ENCODE results near the gene WDR13.

The WDR13 gene

GRCh38 chrX:48598614-48599013, 1.3 kb downstream of the WDR13 start:
- H3K36me3 ChIP-seq (ENCODE audit: control insufficient read depth, low read depth, low read length): peaks cover 4% of the 10 kb centered on the region
- peaks cover 11% of the 10 kb centered on the region for H3K9me3 ChIP-seq (ENCODE audit: control insufficient read depth, low read depth, low read length)
- no peak overlapping the region for H3K4me3 ChIP-seq (ENCODE audit: low read length)
- no peak overlapping the region for H3K27ac ChIP-seq (ENCODE audit: low read length)
- no peaks in the 10 kb centered on the region for H3K4me1 ChIP-seq (ENCODE audit: control insufficient read depth, low read depth, low read length)
- no peaks in the 10 kb centered on the region for H3K27me3 ChIP-seq (ENCODE audit: control insufficient read depth, insufficient read depth, low read length)
- H3K9ac ChIP-seq (ENCODE audit: low read length): no peak overlapping the region

DNA sequence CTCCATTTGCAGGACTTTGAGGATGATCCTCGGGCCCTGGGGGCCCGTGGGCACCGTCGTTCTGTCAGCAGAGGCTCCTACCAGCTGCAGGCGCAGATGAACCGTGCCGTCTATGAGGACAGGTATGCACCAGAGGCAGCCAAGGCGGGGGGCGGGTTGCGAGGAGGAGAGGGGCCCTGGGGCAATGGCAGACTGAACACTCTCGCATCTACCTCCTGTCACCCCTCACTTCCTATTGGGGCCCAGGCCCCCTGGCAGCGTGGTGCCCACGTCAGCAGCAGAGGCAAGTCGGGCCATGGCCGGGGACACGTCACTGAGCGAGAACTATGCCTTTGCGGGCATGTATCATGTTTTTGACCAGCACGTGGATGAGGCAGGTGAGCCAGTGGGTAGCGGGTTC, 2.0 kb downstream of the WDR13 start:
- H3K9ac ChIP-seq (ENCODE audit: low read length): no peak overlapping the region
- H3K36me3 ChIP-seq (ENCODE audit: control insufficient read depth, low read depth, low read length): peaks cover 4% of the 10 kb centered on the region
- no peaks in the 10 kb centered on the region for H3K4me1 ChIP-seq (ENCODE audit: control insufficient read depth, low read depth, low read length)
- H3K9me3 ChIP-seq (ENCODE audit: control insufficient read depth, low read depth, low read length): peaks cover 11% of the 10 kb centered on the region
- H3K27me3 ChIP-seq (ENCODE audit: control insufficient read depth, insufficient read depth, low read length): no peaks in the 10 kb centered on the region
- H3K27ac ChIP-seq (ENCODE audit: low read length): no peak overlapping the region
- H3K4me3 ChIP-seq (ENCODE audit: low read length): no peak overlapping the region

- Histone ChIP-seq H3K4me3 (ENCODE audit: low read length) (no peak overlapping the region), H3K4me1 (ENCODE audit: control insufficient read depth, low read depth, low read length) (no peaks in the 10 kb centered on the region), H3K36me3 (ENCODE audit: control insufficient read depth, low read depth, low read length) (peaks cover 4% of the 10 kb centered on the region), H3K27me3 (ENCODE audit: control insufficient read depth, insufficient read depth, low read length) (no peaks in the 10 kb centered on the region), H3K9ac (ENCODE audit: low read length) (no peak overlapping the region), H3K27ac (ENCODE audit: low read length) (no peak overlapping the region), H3K9me3 (ENCODE audit: control insufficient read depth, low read depth, low read length) (peaks cover 11% of the 10 kb centered on the region)
These were observed 2.9 kb downstream of the WDR13 start for GRCh38 chrX:48600226-48600625.

GRCh38 chrX:48601741-48602394, 4.6 kb downstream of the WDR13 start:
- Histone ChIP-seq H3K4me3 (ENCODE audit: low read length) (no peak overlapping the region), H3K27me3 (ENCODE audit: control insufficient read depth, insufficient read depth, low read length) (no peaks in the 10 kb centered on the region), H3K36me3 (ENCODE audit: control insufficient read depth, low read depth, low read length) (peaks cover 4% of the 10 kb centered on the region), H3K9me3 (ENCODE audit: control insufficient read depth, low read depth, low read length) (peaks cover 11% of the 10 kb centered on the region), H3K4me1 (ENCODE audit: control insufficient read depth, low read depth, low read length) (no peaks in the 10 kb centered on the region), H3K9ac (ENCODE audit: low read length) (no peak overlapping the region), H3K27ac (ENCODE audit: low read length) (no peak overlapping the region)

GRCh38 chrX:48604701-48605100, 7.4 kb downstream of the WDR13 start:
- no peaks in the 10 kb centered on the region for H3K4me1 ChIP-seq (ENCODE audit: control insufficient read depth, low read depth, low read length)
- no peak overlapping the region for H3K27ac ChIP-seq (ENCODE audit: low read length)
- H3K4me3 ChIP-seq (ENCODE audit: low read length): no peak overlapping the region
- H3K36me3 ChIP-seq (ENCODE audit: control insufficient read depth, low read depth, low read length): peaks cover 4% of the 10 kb centered on the region
- H3K27me3 ChIP-seq (ENCODE audit: control insufficient read depth, insufficient read depth, low read length): no peaks in the 10 kb centered on the region
- no peak overlapping the region for H3K9ac ChIP-seq (ENCODE audit: low read length)
- peaks cover 13% of the 10 kb centered on the region for H3K9me3 ChIP-seq (ENCODE audit: control insufficient read depth, low read depth, low read length)

GRCh38 chrX:48606091-48606490, 8.8 kb downstream of the WDR13 start:
- H3K9ac ChIP-seq (ENCODE audit: low read length): no peak overlapping the region
- H3K27ac ChIP-seq (ENCODE audit: low read length): no peak overlapping the region
- H3K27me3 ChIP-seq (ENCODE audit: control insufficient read depth, insufficient read depth, low read length): no peaks in the 10 kb centered on the region
- no peaks in the 10 kb centered on the region for H3K4me1 ChIP-seq (ENCODE audit: control insufficient read depth, low read depth, low read length)
- H3K36me3 ChIP-seq (ENCODE audit: control insufficient read depth, low read depth, low read length): no peaks in the 10 kb centered on the region
- peaks cover 4% of the 10 kb centered on the region for H3K9me3 ChIP-seq (ENCODE audit: control insufficient read depth, low read depth, low read length)
- no peak overlapping the region for H3K4me3 ChIP-seq (ENCODE audit: low read length)

DNA sequence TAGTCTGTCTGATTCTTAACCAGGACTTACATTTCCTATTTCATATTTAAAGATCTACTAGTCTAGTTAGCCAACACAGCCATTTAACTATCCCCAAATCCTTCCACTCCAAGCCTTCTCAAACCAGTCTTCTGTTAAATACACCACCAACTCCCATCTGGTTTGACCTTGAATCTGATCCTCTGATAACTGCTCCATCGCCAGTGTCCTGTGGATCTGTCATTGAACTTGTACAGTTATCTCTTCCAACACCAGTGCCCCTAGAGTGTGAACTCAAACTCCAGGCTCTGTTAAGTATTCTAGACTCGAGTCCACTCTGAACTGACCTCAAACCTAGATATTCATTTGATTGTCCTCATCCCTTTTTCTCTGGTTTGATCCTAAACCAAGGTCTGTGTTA, 14.4 kb downstream of the WDR13 start:
- no peaks in the 10 kb centered on the region for H3K4me1 ChIP-seq (ENCODE audit: control insufficient read depth, low read depth, low read length)
- no peak overlapping the region for H3K4me3 ChIP-seq (ENCODE audit: low read length)
- H3K9me3 ChIP-seq (ENCODE audit: control insufficient read depth, low read depth, low read length): peaks cover 4% of the 10 kb centered on the region

GRCh38 chrX:48613502-48614160, 16.3 kb downstream of the WDR13 start:
- H3K27ac ChIP-seq (ENCODE audit: low read length): no peak overlapping the region
- no peak overlapping the region for H3K4me3 ChIP-seq (ENCODE audit: low read length)
- H3K9ac ChIP-seq (ENCODE audit: low read length): no peak overlapping the region
- H3K27me3 ChIP-seq (ENCODE audit: control insufficient read depth, insufficient read depth, low read length): no peaks in the 10 kb centered on the region
- peaks cover 1% of the 10 kb centered on the region for H3K9me3 ChIP-seq (ENCODE audit: control insufficient read depth, low read depth, low read length)
- H3K4me1 ChIP-seq (ENCODE audit: control insufficient read depth, low read depth, low read length): no peaks in the 10 kb centered on the region
- H3K36me3 ChIP-seq (ENCODE audit: control insufficient read depth, low read depth, low read length): no peaks in the 10 kb centered on the region

More for the DNA sequence above, 14.4 kb downstream of the WDR13 start:
- no peak overlapping the region for H3K9ac ChIP-seq (ENCODE audit: low read length)
- H3K36me3 ChIP-seq (ENCODE audit: control insufficient read depth, low read depth, low read length): no peaks in the 10 kb centered on the region
- no peaks in the 10 kb centered on the region for H3K27me3 ChIP-seq (ENCODE audit: control insufficient read depth, insufficient read depth, low read length)
- no peak overlapping the region for H3K27ac ChIP-seq (ENCODE audit: low read length)

DNA sequence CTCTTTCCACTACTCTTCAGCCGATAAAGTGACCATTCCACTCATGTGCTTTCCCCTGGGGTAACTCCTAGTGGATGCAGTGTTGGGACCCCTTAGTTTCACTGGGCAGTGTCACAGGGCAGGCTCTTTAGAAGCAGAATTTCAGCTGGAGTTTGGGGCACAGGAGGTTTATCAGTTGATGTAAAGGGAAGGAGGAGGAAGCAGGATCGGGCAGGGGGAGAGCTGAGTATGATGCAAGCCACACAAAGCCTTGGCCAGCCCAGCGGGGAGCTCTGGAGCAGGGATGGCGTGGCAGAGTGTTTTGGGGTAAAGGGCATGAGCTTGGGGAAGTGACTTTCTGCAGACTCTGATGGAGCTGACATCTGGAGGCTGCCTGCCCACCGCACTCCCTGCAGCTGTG, 19.3 kb downstream of the WDR13 start:
- Histone ChIP-seq H3K9ac (ENCODE audit: low read length) (no peak overlapping the region), H3K4me3 (ENCODE audit: low read length) (no peak overlapping the region), H3K27ac (ENCODE audit: low read length) (no peak overlapping the region), H3K9me3 (ENCODE audit: control insufficient read depth, low read depth, low read length) (peaks cover 3% of the 10 kb centered on the region), H3K36me3 (ENCODE audit: control insufficient read depth, low read depth, low read length) (no peaks in the 10 kb centered on the region), H3K4me1 (ENCODE audit: control insufficient read depth, low read depth, low read length) (no peaks in the 10 kb centered on the region), H3K27me3 (ENCODE audit: control insufficient read depth, insufficient read depth, low read length) (no peaks in the 10 kb centered on the region)

GRCh38 chrX:48617542-48618340, 20.4 kb downstream of the WDR13 start:
- no peaks in the 10 kb centered on the region for H3K27me3 ChIP-seq (ENCODE audit: control insufficient read depth, insufficient read depth, low read length)
- H3K36me3 ChIP-seq (ENCODE audit: control insufficient read depth, low read depth, low read length): no peaks in the 10 kb centered on the region
- H3K4me1 ChIP-seq (ENCODE audit: control insufficient read depth, low read depth, low read length): no peaks in the 10 kb centered on the region
- no peak overlapping the region for H3K27ac ChIP-seq (ENCODE audit: low read length)
- peaks cover 3% of the 10 kb centered on the region for H3K9me3 ChIP-seq (ENCODE audit: control insufficient read depth, low read depth, low read length)
- H3K4me3 ChIP-seq (ENCODE audit: low read length): no peak overlapping the region
- H3K9ac ChIP-seq (ENCODE audit: low read length): no peak overlapping the region

GRCh38 chrX:48626401-48627298, 29.4 kb downstream of the WDR13 start:
- Histone ChIP-seq H3K27me3 (ENCODE audit: control insufficient read depth, insufficient read depth, low read length) (no peaks in the 10 kb centered on the region), H3K4me1 (ENCODE audit: control insufficient read depth, low read depth, low read length) (no peaks in the 10 kb centered on the region), H3K9me3 (ENCODE audit: control insufficient read depth, low read depth, low read length) (peaks cover 3% of the 10 kb centered on the region), H3K4me3 (ENCODE audit: low read length) (no peak overlapping the region), H3K9ac (ENCODE audit: low read length) (no peak overlapping the region), H3K36me3 (ENCODE audit: control insufficient read depth, low read depth, low read length) (no peaks in the 10 kb centered on the region), H3K27ac (ENCODE audit: low read length) (no peak overlapping the region)

Measured in iPS-18a (cell line).